ENCODE results near the gene HRH3.

DNA sequence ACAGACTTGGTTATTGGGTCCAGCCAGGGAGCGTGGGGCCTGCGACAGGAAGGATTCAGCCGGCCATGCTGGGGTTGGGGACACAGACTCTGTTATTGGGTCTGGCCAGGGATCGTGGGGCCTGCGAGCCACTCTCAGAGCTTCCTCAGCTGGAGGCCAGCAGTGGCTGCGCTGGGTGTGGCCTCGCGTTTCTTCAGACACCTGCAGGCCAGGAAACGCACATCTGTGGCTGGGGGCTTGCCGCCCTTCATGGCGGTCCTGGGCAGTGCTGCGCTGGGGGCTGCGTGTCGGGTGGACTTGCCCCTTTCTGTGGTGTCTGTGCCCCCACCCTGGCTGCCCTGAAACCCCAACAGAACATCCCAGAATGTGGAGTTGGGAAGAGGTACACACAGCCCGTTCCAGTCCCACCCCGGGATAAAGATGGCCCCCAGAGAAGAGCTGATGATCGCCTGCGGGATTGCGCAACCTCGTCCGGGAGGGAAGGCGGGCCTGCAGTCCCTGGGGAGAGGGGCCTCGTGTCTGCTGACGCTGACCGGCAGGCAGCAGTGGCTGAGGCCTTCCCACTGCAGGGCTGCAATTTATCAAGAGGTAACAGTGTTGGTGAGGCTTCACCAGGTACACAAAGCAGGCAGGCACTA is 54.2 kb downstream of the HRH3 start:
- TF ChIP-seq, protein P1, sequence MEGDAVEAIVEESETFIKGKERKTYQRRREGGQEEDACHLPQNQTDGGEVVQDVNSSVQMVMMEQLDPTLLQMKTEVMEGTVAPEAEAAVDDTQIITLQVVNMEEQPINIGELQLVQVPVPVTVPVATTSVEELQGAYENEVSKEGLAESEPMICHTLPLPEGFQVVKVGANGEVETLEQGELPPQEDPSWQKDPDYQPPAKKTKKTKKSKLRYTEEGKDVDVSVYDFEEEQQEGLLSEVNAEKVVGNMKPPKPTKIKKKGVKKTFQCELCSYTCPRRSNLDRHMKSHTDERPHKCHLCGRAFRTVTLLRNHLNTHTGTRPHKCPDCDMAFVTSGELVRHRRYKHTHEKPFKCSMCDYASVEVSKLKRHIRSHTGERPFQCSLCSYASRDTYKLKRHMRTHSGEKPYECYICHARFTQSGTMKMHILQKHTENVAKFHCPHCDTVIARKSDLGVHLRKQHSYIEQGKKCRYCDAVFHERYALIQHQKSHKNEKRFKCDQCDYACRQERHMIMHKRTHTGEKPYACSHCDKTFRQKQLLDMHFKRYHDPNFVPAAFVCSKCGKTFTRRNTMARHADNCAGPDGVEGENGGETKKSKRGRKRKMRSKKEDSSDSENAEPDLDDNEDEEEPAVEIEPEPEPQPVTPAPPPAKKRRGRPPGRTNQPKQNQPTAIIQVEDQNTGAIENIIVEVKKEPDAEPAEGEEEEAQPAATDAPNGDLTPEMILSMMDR (IDR thresholded peaks at IDR 0.05), result no peak
- no peak for TF ChIP-seq POLR2A (IDR thresholded peaks at IDR 0.05)

All from esophagus squamous epithelium (tissue), 4 donors.